GM18505 (cell line): ENCODE data around the gene PTPN11.
A peak's percentile ranks its signal among the peaks of the same experiment; 100 is the strongest.
"Not testable (repeated sequence)": the region's sequence is repeated elsewhere in the genome, so short reads cannot be mapped to it uniquely, and the experiment has no call there.

Experiments used
- ATAC-seq: cut with Tn5 transposase; IDR thresholded peaks from one replicate; pipeline ENCODE4 v1.9.1; 2021; ENCODE audit not compliant: unreplicated experiment
- POLR2A ChIP-seq: IDR thresholded peaks from 4 replicates; pipeline ENCODE4 v1.6.1; 2011; ENCODE audit warnings: borderline replicate concordance; ENCODE audit not compliant: insufficient read depth, insufficient read length; ENCODE audit errors: extremely low read depth

PTPN11 gene

GRCh38 chr12:112418608-112419296 is at the start of gene PTPN11:
Gene PTPN11, plus strand, starts transcription at chr12:112418947. Its CDS starts 165 bp downstream, at chr12:112419112.
- ATAC-seq: peak; percentile 69
- TF ChIP-seq POLR2A: peak; percentile 98

GRCh38 chr12:112370199-112370598 is 48.5 kb upstream of the PTPN11 start:
- TF ChIP-seq POLR2A: no peak
- no peak for ATAC-seq

- no peak for ATAC-seq
- no peak for TF ChIP-seq POLR2A
Observed at GRCh38 chr12:112370868-112371510, 47.8 kb upstream of the PTPN11 start.

GRCh38 chr12:112374166-112374740 is 44.5 kb upstream of the PTPN11 start:
- no peak for TF ChIP-seq POLR2A
- ATAC-seq: no peak

- ATAC-seq: no peak
- TF ChIP-seq POLR2A: no peak
Observed at GRCh38 chr12:112375105-112375504, 43.6 kb upstream of the PTPN11 start.

GRCh38 chr12:112380663-112381405 is 37.9 kb upstream of the PTPN11 start:
- TF ChIP-seq POLR2A: no peak
- ATAC-seq: no peak

GRCh38 chr12:112381406-112381882 is 37.3 kb upstream of the PTPN11 start:
- no peak for TF ChIP-seq POLR2A
- peak; percentile 38 for ATAC-seq

GRCh38 chr12:112381883-112382796 is 36.6 kb upstream of the PTPN11 start, which contains the start of gene HECTD4:
Gene HECTD4, minus strand, starts transcription at chr12:112382431. Its CDS starts 303 bp downstream, at chr12:112382128.
- peak; percentile 90 for TF ChIP-seq POLR2A
- peak; percentile 89 for ATAC-seq

GRCh38 chr12:112382866-112383265 is 35.9 kb upstream of the PTPN11 start:
- TF ChIP-seq POLR2A: no peak
- no peak for ATAC-seq

- no peak for TF ChIP-seq POLR2A
- ATAC-seq: no peak
Observed at GRCh38 chr12:112386726-112387125, 32.0 kb upstream of the PTPN11 start.

- ATAC-seq: no peak
Observed at GRCh38 chr12:112389228-112389627, 29.5 kb upstream of the PTPN11 start.

GRCh38 chr12:112389922-112390654 is 28.7 kb upstream of the PTPN11 start:
- not testable (repeated sequence) for ATAC-seq

More at GRCh38 chr12:112389228-112389627, 29.5 kb upstream of the PTPN11 start:
- TF ChIP-seq POLR2A: no peak
